Lower leg skin (tissue), 3 donors: ENCODE data around the gene RPL10.

Experiments used
- CTCF ChIP-seq, 3 donors: fragments of 450-650 bp; IDR thresholded peaks; one replicate each; pipeline ENCODE4 v1.5.1; 2016; ENCODE audit warnings: antibody characterized with exemption in 3 of 3, mild to moderate bottlenecking in 3 of 3, moderate library complexity in 2 of 3
- POLR2A ChIP-seq, 2 donors: fragments of 450-650 bp; IDR thresholded peaks; one replicate each; pipeline ENCODE4 v1.6.1; 2016 to 2017; ENCODE audit warnings: antibody characterized with exemption in 2 of 2, mild to moderate bottlenecking in 1 of 2, moderate library complexity in 1 of 2

- TF ChIP-seq CTCF (IDR thresholded peaks at IDR 0.05) (no peak), POLR2A (IDR thresholded peaks at IDR 0.05) (no peak)
Observed at GRCh38 chrX:154356596-154356995, 41.6 kb upstream of the RPL10 start.
